Esophagus squamous epithelium (tissue), 5 donors: ENCODE data around the gene DYRK1B. TPM values are rescaled to one million over a fixed set of nuclear protein-coding genes. Genes with fewer than 3 reads are reported as not detected.
"Not testable (repeated sequence)": the region's sequence is repeated elsewhere in the genome, so short reads cannot be mapped to it uniquely, and the experiment has no call there.

ENCODE experiments used
- DNase-seq: peaks from one replicate; lab custom pipeline; 2025; lab: John Stamatoyannopoulos, UW
- H3K27ac ChIP-seq, 4 donors: fragments of 200-600 bp; sonication (generic); one replicate each; pipeline ENCODE4 v1.5.1; 2016 to 2019; ENCODE audit warnings: mild to moderate bottlenecking in 1 of 4
- H3K27me3 ChIP-seq, 4 donors: fragments of 200-600 bp; sonication (generic); 1 replicate in 3 of 4; 2 replicates in 1 of 4; pipeline versions ENCODE4 v1.5.1 to v1.6.0; 2017 to 2021; ENCODE audit warnings: antibody characterized with exemption in 1 of 4
- H3K36me3 ChIP-seq, 3 donors: fragments of 200-600 bp; sonication (generic); one replicate each; pipeline ENCODE4 v1.5.1; 2016 to 2019
- H3K4me1 ChIP-seq, 3 donors: fragments of 200-600 bp; sonication (generic); one replicate each; pipeline ENCODE4 v1.5.1; 2017 to 2019
- H3K4me3 ChIP-seq, 4 donors: fragments of 200-600 bp; sonication (generic); 1 replicate in 3 of 4; 2 replicates in 1 of 4; pipeline ENCODE4 v1.5.1; 2016 to 2019; ENCODE audit warnings: mild to moderate bottlenecking in 2 of 4, moderate library complexity in 1 of 4
- H3K9me3 ChIP-seq, 3 donors: fragments of 200-600 bp; sonication (generic); one replicate each; pipeline ENCODE4 v1.5.1; 2016 to 2019
- POLR2A ChIP-seq, 4 donors: fragments of 450-650 bp; IDR thresholded peaks; one replicate each; pipeline ENCODE4 v1.6.1; 2017; ENCODE audit warnings: antibody characterized with exemption in 4 of 4, mild to moderate bottlenecking in 4 of 4, moderate library complexity in 3 of 4
- WGBS, 2 donors: methylation state at CpG; one replicate each; pipeline ENCODE4 v1.1.5; 2018; 5-methylcytosine and 5-hydroxymethylcytosine counted together
- intact Hi-C: fragments of 100-400 bp; cut with DNase I; formaldehyde crosslinking; loops from one replicate; pipeline ENCODE4 v1.15.0; 2022
- total RNA-seq, 4 donors: library from RNA; depleted of rRNA; stranded (reverse); fragments of >200 nt; gene quantifications; one replicate each; pipeline ENCODE4 v1.1.0, GENCODE V29; 2016
- TF ChIP-seq, protein P1 (sequence below), 6 experiments: fragments of 450-650 bp in 4 of 6; fragments of 200-600 bp in 2 of 6; sonication (generic) in 2 of 6; IDR thresholded peaks; one replicate each; pipeline ENCODE4 v1.5.1; 2016 to 2019; ENCODE audit warnings: antibody characterized with exemption in 6 of 6, mild to moderate bottlenecking in 4 of 6, moderate library complexity in 4 of 6
- donor health status: DM: yes; HTN: yes; CAD: no.

Gene DYRK1B
- total RNA-seq, 4 donors from 2014 or later: 3.9 to 12.6 (median 6.3) TPM

DNA sequence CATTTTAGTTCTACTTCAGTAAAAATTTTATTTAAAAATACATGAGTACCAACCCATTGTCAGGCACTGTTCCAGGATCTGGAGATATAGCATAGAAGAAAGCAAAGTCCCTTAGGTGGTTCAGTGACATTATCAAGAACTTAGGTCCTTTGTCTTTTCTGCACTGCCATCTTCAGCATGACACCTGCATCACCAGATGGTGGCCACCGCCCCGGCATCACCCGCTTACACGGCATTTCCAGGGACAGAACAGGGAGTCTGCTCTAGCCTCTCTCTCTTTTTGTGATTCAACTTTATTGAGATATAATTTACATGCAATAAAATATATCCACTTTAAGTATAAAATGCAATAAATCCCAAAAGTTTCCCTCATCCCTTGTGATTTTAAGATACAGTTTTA, 23.5 kb downstream of the DYRK1B start:
- Histone ChIP-seq H3K27me3 (no peaks in the 10 kb centered on the region), H3K36me3 (no peaks in the 10 kb centered on the region), H3K4me1 (peaks cover 0 to 8% (median 0%) of the 10 kb centered on the region in 3 donors), H3K27ac (no peak overlapping the region), H3K4me3 (no peak overlapping the region), H3K9me3 (no peaks in the 10 kb centered on the region)
- 82 to 91% methylated on average over 4 of the region's 4 CpGs for WGBS, 2 donors
- intact Hi-C loops: no loop called here
- DNase-seq: no peak
- TF ChIP-seq POLR2A (IDR thresholded peaks at IDR 0.05): no peak
- TF ChIP-seq, protein P1, sequence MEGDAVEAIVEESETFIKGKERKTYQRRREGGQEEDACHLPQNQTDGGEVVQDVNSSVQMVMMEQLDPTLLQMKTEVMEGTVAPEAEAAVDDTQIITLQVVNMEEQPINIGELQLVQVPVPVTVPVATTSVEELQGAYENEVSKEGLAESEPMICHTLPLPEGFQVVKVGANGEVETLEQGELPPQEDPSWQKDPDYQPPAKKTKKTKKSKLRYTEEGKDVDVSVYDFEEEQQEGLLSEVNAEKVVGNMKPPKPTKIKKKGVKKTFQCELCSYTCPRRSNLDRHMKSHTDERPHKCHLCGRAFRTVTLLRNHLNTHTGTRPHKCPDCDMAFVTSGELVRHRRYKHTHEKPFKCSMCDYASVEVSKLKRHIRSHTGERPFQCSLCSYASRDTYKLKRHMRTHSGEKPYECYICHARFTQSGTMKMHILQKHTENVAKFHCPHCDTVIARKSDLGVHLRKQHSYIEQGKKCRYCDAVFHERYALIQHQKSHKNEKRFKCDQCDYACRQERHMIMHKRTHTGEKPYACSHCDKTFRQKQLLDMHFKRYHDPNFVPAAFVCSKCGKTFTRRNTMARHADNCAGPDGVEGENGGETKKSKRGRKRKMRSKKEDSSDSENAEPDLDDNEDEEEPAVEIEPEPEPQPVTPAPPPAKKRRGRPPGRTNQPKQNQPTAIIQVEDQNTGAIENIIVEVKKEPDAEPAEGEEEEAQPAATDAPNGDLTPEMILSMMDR (IDR thresholded peaks at IDR 0.05): no peak

DNA sequence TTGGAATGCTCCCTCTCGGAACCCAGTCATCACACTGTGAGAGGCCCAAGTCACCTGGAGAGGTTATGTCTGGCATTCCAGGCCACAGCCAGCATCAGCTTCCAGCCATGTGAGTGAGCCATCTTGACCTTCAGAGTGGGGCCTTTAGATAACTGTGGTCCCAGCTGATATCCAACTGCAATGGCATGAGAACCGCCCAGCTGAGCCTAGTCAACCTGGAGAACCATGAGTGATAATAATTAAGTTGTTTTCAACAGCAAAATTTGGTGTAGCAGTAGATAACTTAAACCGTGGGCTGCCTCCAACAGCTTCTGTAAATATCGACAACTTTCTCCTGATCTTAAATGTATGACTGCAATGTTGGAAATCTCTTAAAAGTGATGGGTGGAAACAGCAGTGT, 24.6 kb downstream of the DYRK1B start:
- no peak for DNase-seq
- peaks cover 0 to 8% (median 0%) of the 10 kb centered on the region in 3 donors for H3K4me1 ChIP-seq
- WGBS, 2 donors: 93% methylated on average over 4 of the region's 4 CpGs
- no peak overlapping the region for H3K27ac ChIP-seq
- H3K9me3 ChIP-seq: no peaks in the 10 kb centered on the region
- H3K27me3 ChIP-seq: no peaks in the 10 kb centered on the region
- no peaks in the 10 kb centered on the region for H3K36me3 ChIP-seq
- intact Hi-C loops: no loop called here
- no peak for TF ChIP-seq POLR2A (IDR thresholded peaks at IDR 0.05)
- TF ChIP-seq, protein P1 (IDR thresholded peaks at IDR 0.05): no peak
- no peak overlapping the region for H3K4me3 ChIP-seq

DNA sequence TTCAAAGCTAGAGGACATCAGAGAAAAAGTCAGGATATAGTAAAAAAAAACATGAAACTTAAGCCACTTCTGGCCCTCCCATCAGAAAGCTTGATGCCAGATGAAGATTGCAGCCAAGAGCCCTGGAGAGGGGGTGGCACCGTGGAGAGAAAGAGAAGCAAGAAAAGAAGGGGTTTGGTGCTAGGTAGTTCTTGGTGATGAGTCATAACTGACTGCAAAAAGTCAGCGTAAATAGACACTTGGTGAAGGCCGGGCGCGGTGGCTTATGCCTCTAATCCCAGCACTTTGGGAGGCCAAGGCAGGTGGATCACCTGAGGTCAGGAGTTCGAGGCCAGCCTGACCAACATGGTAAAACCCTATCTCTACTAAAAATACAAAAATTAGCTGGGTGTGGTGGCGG, 25.3 kb downstream of the DYRK1B start:
- H3K36me3 ChIP-seq, DNase-seq, intact Hi-C loops, H3K27me3 ChIP-seq, H3K4me1 ChIP-seq, H3K27ac ChIP-seq, H3K9me3 ChIP-seq, H3K4me3 ChIP-seq: not testable (repeated sequence)
- WGBS, 2 donors: 43 to 54% methylated on average over 7 of the region's 7 CpGs

DNA sequence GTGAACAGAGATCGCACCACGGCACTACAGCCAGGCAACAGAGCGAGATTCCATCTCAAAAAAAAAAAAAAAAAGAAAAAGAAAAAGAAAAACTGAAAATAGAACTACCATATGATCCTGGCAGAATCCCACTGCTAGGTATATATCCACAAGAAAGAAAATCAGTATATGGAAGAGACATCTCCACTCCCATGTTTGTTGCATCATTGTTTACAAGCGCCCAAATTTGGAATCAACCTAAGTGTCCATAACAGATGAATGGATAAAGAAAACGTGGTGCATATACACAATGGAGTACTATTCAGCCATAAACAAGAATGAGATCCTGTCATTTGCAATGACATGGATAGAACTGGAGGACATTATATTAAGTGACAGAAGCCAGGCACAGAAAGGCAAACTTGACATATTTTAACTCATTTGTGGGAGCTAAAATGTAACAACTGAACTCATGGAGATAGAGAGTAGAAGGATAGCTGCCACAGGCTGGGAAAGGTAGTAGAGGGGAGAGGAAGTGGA, 26.1 kb downstream of the DYRK1B start:
- Histone ChIP-seq H3K4me1 (no peaks in the 10 kb centered on the region), H3K27me3 (peaks cover 0 to 9% (median 0%) of the 10 kb centered on the region in 4 donors), H3K4me3 (no peak overlapping the region), H3K9me3 (no peaks in the 10 kb centered on the region), H3K36me3 (no peaks in the 10 kb centered on the region), H3K27ac (no peak overlapping the region)
- no peak for TF ChIP-seq POLR2A (IDR thresholded peaks at IDR 0.05)
- TF ChIP-seq, protein P1 (IDR thresholded peaks at IDR 0.05): no peak
- WGBS, 2 donors: 80 to 83% methylated on average over 5 of the region's 5 CpGs
- intact Hi-C loops: no loop called here
- no peak for DNase-seq

DNA sequence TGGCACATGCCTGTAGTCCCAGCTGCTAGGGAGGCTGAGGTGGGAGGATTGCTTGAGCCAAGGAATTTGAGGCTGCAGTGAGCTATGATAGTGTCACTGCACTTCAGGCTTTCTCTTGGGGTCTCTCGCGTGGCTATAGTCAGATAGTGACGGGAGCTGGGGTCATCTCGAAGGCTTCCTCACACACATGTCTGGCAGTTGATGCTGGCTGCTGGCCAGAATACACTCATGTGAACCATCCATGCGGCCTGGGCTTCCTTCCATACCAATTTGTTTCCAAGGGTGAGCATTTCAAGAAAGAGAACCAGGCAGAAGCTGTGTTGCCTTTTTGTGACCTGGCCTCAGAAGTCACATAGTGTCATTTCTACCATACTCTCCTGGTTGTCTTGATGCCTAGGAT, 28.9 kb downstream of the DYRK1B start:
- no peaks in the 10 kb centered on the region for H3K4me1 ChIP-seq
- H3K27me3 ChIP-seq: peaks cover 0 to 26% (median 0%) of the 10 kb centered on the region in 4 donors

More for the DNA sequence above, 28.9 kb downstream of the DYRK1B start:
- Histone ChIP-seq H3K36me3 (no peaks in the 10 kb centered on the region), H3K27ac (no peak overlapping the region), H3K4me3 (no peak overlapping the region), H3K9me3 (no peaks in the 10 kb centered on the region)
- intact Hi-C loops: no loop called here
- no peak for TF ChIP-seq POLR2A (IDR thresholded peaks at IDR 0.05)
- TF ChIP-seq, protein P1 (IDR thresholded peaks at IDR 0.05): no peak
- DNase-seq: no peak
- WGBS, 2 donors: 52 to 61% methylated on average over 4 to 5 of the region's 5 CpGs
